HEK293 (cell line): ENCODE results near the gene ERMP1.

ENCODE experiments used
- CTCF ChIA-PET: fragments of 350-600 bp; formaldehyde crosslinking; extraction: SDS; loops from one replicate; lab custom pipeline; 2021; ENCODE audit warnings: antibody characterized with exemption; lab: Yijun Ruan, JAX
- POLR2A ChIA-PET: fragments of 300-600 bp; formaldehyde crosslinking; extraction: SDS; loops from one replicate; lab custom pipeline; 2020; ENCODE audit warnings: antibody characterized with exemption, inconsistent platforms; lab: Yijun Ruan, JAX
- H3K27ac ChIP-seq: fragments of 200-500 bp; sonication (Bioruptor generic); 2 replicates; pipeline ENCODE4 v1.5.1; 2014; ENCODE audit warnings: low read depth, low read length, control low read depth, inconsistent platforms; ENCODE audit errors: extremely low read depth
- H3K36me3 ChIP-seq, 2 experiments: fragments of 200-500 bp in 1 of 2; sonication (Bioruptor generic) in 1 of 2; 1 replicate in 1 of 2; 2 replicates in 1 of 2; pipeline ENCODE4 v1.5.1; 2014 to 2017; ENCODE audit warnings: inconsistent platforms in 2 of 2, low read length in 2 of 2; ENCODE audit not compliant: control insufficient read depth in 2 of 2, insufficient read depth in 1 of 2
- H3K4me1 ChIP-seq: fragments of 200-500 bp; sonication (Bioruptor generic); 2 replicates; pipeline ENCODE4 v1.5.1; 2014; ENCODE audit warnings: mild to moderate bottlenecking, low read length, inconsistent platforms; ENCODE audit not compliant: control insufficient read depth, insufficient read depth
- H3K4me3 ChIP-seq: 2 replicates; pipeline ENCODE4 v1.5.1; 2011; ENCODE audit warnings: low read depth, mild to moderate bottlenecking, control low read depth, low read length, moderate library complexity
- H3K9me3 ChIP-seq: fragments of 200-500 bp; sonication (Bioruptor generic); 2 replicates; pipeline ENCODE4 v1.5.1; 2014; ENCODE audit warnings: low read depth, low read length, inconsistent platforms; ENCODE audit not compliant: control insufficient read depth, insufficient read depth
- GFI1B ChIP-seq: fragments of 450-650 bp; formaldehyde crosslinking; IDR thresholded peaks from 2 replicates; pipeline ENCODE4 v1.5.1; 2016; ENCODE audit warnings: missing biosample characterization, missing genetic modification characterization
- KLF8 ChIP-seq: fragments of 450-650 bp; formaldehyde crosslinking; IDR thresholded peaks from 2 replicates; pipeline ENCODE4 v1.5.1; 2016; ENCODE audit warnings: missing biosample characterization, missing genetic modification characterization
- KLF9 ChIP-seq: fragments of 450-650 bp; formaldehyde crosslinking; IDR thresholded peaks from 2 replicates; pipeline ENCODE4 v1.5.1; 2016; ENCODE audit warnings: missing biosample characterization, missing genetic modification characterization, low read depth
- SP7 ChIP-seq: fragments of 450-650 bp; formaldehyde crosslinking; IDR thresholded peaks from 2 replicates; pipeline ENCODE4 v1.5.1; 2016; ENCODE audit warnings: missing biosample characterization, missing genetic modification characterization
- ZFHX2 ChIP-seq: fragments of 450-650 bp; formaldehyde crosslinking; conservative IDR thresholded peaks from 2 replicates; pipeline ENCODE4 v1.5.1; 2016; ENCODE audit warnings: missing biosample characterization, missing genetic modification characterization
- ZNF169 ChIP-seq: fragments of 450-650 bp; formaldehyde crosslinking; IDR thresholded peaks from 2 replicates; pipeline ENCODE4 v1.5.1; 2016; ENCODE audit warnings: missing biosample characterization, missing genetic modification characterization
- ZNF184 ChIP-seq: fragments of 450-650 bp; IDR thresholded peaks from 2 replicates; pipeline ENCODE4 v1.5.1; 2018; ENCODE audit warnings: missing biosample characterization, mild to moderate bottlenecking, missing genetic modification characterization
- ZNF2 ChIP-seq: fragments of 450-650 bp; formaldehyde crosslinking; IDR thresholded peaks from 2 replicates; pipeline ENCODE4 v1.5.1; 2016; ENCODE audit warnings: missing biosample characterization, missing genetic modification characterization
- ZNF629 ChIP-seq: fragments of 450-650 bp; formaldehyde crosslinking; IDR thresholded peaks from 2 replicates; pipeline ENCODE4 v1.5.1; 2017; ENCODE audit warnings: missing biosample characterization, missing genetic modification characterization
- ZNF701 ChIP-seq: fragments of 450-650 bp; formaldehyde crosslinking; IDR thresholded peaks from 2 replicates; pipeline ENCODE4 v1.5.1; 2016; ENCODE audit warnings: missing biosample characterization, missing genetic modification characterization
- ZNF777 ChIP-seq: fragments of 450-650 bp; formaldehyde crosslinking; IDR thresholded peaks from 2 replicates; pipeline ENCODE4 v1.5.1; 2017; ENCODE audit warnings: missing biosample characterization, missing genetic modification characterization, borderline replicate concordance
- ZSCAN30 ChIP-seq: fragments of 450-650 bp; IDR thresholded peaks from 2 replicates; pipeline ENCODE4 v1.5.1; 2018; ENCODE audit warnings: missing biosample characterization, mild to moderate bottlenecking, missing genetic modification characterization, moderate library complexity
- TF ChIP-seq, protein P1 (sequence below): fragments of 450-650 bp; formaldehyde crosslinking; IDR thresholded peaks from 2 replicates; pipeline ENCODE4 v1.5.1; 2016; ENCODE audit warnings: missing biosample characterization, missing genetic modification characterization, borderline replicate concordance
- TF ChIP-seq, protein P2 (sequence below): sonication (generic); formaldehyde crosslinking; IDR thresholded peaks from 2 replicates; pipeline ENCODE4 v1.8.1; 2022; ENCODE audit warnings: mild to moderate bottlenecking, moderate library complexity, missing genetic modification reagents
- TF ChIP-seq, protein P3 (sequence below): fragments of 450-650 bp; formaldehyde crosslinking; optimal IDR thresholded peaks from 2 replicates; pipeline ENCODE3; 2016; ENCODE audit warnings: missing biosample characterization, mild to moderate bottlenecking, missing genetic modification characterization
- TF ChIP-seq, protein P4 (sequence below): fragments of 450-650 bp; formaldehyde crosslinking; IDR thresholded peaks from 2 replicates; pipeline ENCODE4 v1.5.0; 2017; ENCODE audit warnings: missing biosample characterization, missing genetic modification characterization, borderline replicate concordance
- TF ChIP-seq, protein P5 (sequence below): fragments of 450-650 bp; formaldehyde crosslinking; IDR thresholded peaks from 2 replicates; pipeline ENCODE4 v1.5.1; 2016; ENCODE audit warnings: missing biosample characterization, missing genetic modification characterization, borderline replicate concordance
- TF ChIP-seq, protein P6 (sequence below): fragments of 450-650 bp; formaldehyde crosslinking; IDR thresholded peaks from 2 replicates; pipeline ENCODE4 v1.5.1; 2017; ENCODE audit warnings: missing biosample characterization, missing genetic modification characterization
- TF ChIP-seq, protein P7 (sequence below): fragments of 450-650 bp; formaldehyde crosslinking; IDR thresholded peaks from 2 replicates; pipeline ENCODE4; 2016; ENCODE audit warnings: missing biosample characterization, missing genetic modification characterization
- TF ChIP-seq, protein P8 (sequence below): fragments of 450-650 bp; formaldehyde crosslinking; IDR thresholded peaks from 2 replicates; pipeline ENCODE4 v1.5.1; 2016; ENCODE audit warnings: missing biosample characterization, missing genetic modification characterization

ERMP1 gene

DNA sequence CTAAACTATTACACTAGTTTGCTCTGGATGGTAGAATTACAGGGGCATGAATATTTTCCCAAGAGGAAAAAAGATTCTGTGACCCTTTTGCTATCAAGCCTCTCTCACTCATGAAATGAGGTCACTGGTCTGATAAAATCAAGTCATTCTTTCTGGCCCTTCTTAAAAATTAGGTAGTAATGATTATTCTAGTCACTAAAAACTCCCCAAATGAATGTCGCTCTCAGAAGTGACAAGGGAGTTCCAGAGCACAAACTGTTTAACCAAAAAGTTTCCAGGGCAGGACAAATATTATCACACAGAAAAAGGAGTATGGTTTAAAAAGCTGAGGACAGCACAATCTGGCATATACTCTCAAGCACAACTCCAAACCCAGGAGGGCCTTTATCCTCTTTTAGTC, 12.5 kb downstream of the ERMP1 start:
- Histone ChIP-seq H3K4me1 (no peaks in the 10 kb centered on the region), H3K9me3 (no peaks in the 10 kb centered on the region), H3K4me3 (no peak overlapping the region), H3K27ac (no peak overlapping the region)
- CTCF ChIA-PET, result interaction anchor here (0.6 to 3.5 kb wide), 4 partner anchors 9 to 66 kb away, joined by 3 to 24 read pairs (median 4); partner anchors contain the start of gene ERMP1
- no peak for TF ChIP-seq ZNF777 (tag by site-specific recombination)
- TF ChIP-seq, protein P1, sequence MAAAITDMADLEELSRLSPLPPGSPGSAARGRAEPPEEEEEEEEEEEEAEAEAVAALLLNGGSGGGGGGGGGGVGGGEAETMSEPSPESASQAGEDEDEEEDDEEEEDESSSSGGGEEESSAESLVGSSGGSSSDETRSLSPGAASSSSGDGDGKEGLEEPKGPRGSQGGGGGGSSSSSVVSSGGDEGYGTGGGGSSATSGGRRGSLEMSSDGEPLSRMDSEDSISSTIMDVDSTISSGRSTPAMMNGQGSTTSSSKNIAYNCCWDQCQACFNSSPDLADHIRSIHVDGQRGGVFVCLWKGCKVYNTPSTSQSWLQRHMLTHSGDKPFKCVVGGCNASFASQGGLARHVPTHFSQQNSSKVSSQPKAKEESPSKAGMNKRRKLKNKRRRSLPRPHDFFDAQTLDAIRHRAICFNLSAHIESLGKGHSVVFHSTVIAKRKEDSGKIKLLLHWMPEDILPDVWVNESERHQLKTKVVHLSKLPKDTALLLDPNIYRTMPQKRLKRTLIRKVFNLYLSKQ (tag by site-specific recombination), result no peak
- TF ChIP-seq GFI1B (tag by site-specific recombination), result no peak
- TF ChIP-seq ZNF629 (tag by site-specific recombination), result no peak
- TF ChIP-seq SP7 (tag by site-specific recombination), result no peak
- TF ChIP-seq ZSCAN30 (tag by site-specific recombination), result no peak
- TF ChIP-seq, protein P2, sequence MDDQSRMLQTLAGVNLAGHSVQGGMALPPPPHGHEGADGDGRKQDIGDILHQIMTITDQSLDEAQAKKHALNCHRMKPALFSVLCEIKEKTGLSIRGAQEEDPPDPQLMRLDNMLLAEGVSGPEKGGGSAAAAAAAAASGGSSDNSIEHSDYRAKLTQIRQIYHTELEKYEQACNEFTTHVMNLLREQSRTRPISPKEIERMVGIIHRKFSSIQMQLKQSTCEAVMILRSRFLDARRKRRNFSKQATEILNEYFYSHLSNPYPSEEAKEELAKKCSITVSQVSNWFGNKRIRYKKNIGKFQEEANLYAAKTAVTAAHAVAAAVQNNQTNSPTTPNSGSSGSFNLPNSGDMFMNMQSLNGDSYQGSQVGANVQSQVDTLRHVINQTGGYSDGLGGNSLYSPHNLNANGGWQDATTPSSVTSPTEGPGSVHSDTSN (CRISPR knock-in tag), result no peak
- no peak for TF ChIP-seq KLF8 (tag by site-specific recombination)
- TF ChIP-seq, protein P3, sequence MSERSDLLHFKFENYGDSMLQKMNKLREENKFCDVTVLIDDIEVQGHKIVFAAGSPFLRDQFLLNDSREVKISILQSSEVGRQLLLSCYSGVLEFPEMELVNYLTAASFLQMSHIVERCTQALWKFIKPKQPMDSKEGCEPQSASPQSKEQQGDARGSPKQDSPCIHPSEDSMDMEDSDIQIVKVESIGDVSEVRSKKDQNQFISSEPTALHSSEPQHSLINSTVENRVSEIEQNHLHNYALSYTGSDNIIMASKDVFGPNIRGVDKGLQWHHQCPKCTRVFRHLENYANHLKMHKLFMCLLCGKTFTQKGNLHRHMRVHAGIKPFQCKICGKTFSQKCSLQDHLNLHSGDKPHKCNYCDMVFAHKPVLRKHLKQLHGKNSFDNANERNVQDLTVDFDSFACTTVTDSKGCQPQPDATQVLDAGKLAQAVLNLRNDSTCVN (tag by site-specific recombination), result no peak
- TF ChIP-seq ZNF701 (tag by site-specific recombination), result no peak
- TF ChIP-seq, protein P4, sequence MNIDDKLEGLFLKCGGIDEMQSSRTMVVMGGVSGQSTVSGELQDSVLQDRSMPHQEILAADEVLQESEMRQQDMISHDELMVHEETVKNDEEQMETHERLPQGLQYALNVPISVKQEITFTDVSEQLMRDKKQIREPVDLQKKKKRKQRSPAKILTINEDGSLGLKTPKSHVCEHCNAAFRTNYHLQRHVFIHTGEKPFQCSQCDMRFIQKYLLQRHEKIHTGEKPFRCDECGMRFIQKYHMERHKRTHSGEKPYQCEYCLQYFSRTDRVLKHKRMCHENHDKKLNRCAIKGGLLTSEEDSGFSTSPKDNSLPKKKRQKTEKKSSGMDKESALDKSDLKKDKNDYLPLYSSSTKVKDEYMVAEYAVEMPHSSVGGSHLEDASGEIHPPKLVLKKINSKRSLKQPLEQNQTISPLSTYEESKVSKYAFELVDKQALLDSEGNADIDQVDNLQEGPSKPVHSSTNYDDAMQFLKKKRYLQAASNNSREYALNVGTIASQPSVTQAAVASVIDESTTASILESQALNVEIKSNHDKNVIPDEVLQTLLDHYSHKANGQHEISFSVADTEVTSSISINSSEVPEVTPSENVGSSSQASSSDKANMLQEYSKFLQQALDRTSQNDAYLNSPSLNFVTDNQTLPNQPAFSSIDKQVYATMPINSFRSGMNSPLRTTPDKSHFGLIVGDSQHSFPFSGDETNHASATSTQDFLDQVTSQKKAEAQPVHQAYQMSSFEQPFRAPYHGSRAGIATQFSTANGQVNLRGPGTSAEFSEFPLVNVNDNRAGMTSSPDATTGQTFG (tag by site-specific recombination), result no peak
- TF ChIP-seq, protein P5, sequence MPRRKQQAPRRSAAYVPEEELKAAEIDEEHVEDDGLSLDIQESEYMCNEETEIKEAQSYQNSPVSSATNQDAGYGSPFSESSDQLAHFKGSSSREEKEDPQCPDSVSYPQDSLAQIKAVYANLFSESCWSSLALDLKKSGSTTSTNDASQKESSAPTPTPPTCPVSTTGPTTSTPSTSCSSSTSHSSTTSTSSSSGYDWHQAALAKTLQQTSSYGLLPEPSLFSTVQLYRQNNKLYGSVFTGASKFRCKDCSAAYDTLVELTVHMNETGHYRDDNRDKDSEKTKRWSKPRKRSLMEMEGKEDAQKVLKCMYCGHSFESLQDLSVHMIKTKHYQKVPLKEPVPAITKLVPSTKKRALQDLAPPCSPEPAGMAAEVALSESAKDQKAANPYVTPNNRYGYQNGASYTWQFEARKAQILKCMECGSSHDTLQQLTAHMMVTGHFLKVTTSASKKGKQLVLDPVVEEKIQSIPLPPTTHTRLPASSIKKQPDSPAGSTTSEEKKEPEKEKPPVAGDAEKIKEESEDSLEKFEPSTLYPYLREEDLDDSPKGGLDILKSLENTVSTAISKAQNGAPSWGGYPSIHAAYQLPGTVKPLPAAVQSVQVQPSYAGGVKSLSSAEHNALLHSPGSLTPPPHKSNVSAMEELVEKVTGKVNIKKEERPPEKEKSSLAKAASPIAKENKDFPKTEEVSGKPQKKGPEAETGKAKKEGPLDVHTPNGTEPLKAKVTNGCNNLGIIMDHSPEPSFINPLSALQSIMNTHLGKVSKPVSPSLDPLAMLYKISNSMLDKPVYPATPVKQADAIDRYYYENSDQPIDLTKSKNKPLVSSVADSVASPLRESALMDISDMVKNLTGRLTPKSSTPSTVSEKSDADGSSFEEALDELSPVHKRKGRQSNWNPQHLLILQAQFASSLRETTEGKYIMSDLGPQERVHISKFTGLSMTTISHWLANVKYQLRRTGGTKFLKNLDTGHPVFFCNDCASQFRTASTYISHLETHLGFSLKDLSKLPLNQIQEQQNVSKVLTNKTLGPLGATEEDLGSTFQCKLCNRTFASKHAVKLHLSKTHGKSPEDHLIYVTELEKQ, result no peak
- TF ChIP-seq ZNF169 (tag by site-specific recombination), result no peak
- no peak for TF ChIP-seq KLF9
- no peak for TF ChIP-seq ZNF184 (tag by site-specific recombination)
- TF ChIP-seq, all 188 proteins: peak for 0
- POLR2A ChIA-PET, result no interaction called here
- peaks cover 5 to 39% of the 10 kb centered on the region in 2 experiments; a peak in 2 of 3 replicates for H3K36me3 ChIP-seq

DNA sequence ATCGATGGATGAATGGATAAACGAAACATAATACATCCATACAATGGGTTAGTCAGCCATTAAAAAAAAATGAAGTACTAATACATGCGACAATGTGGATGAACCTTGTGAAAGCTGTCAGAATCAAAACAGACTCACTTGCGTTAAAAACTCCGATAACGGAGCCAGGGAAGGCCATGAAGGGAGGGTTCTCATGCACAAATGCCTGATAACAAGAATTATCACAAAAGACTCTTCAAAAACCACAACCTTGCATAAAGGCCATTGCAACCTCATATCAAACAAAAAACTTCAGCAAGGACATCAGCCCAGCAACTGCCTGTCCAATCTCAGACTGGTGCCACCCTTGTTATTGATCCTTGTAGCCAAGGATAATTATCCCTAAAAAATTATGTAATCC, 13.7 kb downstream of the ERMP1 start:
- Histone ChIP-seq H3K4me3 (no peak overlapping the region), H3K36me3 (peaks cover 9 to 31% of the 10 kb centered on the region in 2 experiments; a peak in 2 of 3 replicates), H3K4me1 (no peaks in the 10 kb centered on the region), H3K27ac (no peak overlapping the region), H3K9me3 (no peaks in the 10 kb centered on the region)
- ChIA-PET POLR2A (no interaction called here), CTCF (interaction anchor here (2.5 to 3.5 kb wide), 2 partner anchors 13 to 67 kb away, joined by 8 to 24 read pairs; partner anchors contain the start of gene ERMP1)
- TF ChIP-seq, protein P6, sequence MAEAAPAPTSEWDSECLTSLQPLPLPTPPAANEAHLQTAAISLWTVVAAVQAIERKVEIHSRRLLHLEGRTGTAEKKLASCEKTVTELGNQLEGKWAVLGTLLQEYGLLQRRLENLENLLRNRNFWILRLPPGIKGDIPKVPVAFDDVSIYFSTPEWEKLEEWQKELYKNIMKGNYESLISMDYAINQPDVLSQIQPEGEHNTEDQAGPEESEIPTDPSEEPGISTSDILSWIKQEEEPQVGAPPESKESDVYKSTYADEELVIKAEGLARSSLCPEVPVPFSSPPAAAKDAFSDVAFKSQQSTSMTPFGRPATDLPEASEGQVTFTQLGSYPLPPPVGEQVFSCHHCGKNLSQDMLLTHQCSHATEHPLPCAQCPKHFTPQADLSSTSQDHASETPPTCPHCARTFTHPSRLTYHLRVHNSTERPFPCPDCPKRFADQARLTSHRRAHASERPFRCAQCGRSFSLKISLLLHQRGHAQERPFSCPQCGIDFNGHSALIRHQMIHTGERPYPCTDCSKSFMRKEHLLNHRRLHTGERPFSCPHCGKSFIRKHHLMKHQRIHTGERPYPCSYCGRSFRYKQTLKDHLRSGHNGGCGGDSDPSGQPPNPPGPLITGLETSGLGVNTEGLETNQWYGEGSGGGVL (tag by site-specific recombination), result no peak
- TF ChIP-seq, protein P7, sequence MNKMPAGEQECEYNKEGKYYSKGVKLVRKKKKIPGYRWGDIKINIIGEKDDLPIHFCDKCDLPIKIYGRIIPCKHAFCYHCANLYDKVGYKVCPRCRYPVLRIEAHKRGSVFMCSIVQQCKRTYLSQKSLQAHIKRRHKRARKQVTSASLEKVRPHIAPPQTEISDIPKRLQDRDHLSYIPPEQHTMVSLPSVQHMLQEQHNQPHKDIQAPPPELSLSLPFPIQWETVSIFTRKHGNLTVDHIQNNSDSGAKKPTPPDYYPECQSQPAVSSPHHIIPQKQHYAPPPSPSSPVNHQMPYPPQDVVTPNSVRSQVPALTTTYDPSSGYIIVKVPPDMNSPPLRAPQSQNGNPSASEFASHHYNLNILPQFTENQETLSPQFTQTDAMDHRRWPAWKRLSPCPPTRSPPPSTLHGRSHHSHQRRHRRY (tag by site-specific recombination), result no peak
- TF ChIP-seq, protein P8, sequence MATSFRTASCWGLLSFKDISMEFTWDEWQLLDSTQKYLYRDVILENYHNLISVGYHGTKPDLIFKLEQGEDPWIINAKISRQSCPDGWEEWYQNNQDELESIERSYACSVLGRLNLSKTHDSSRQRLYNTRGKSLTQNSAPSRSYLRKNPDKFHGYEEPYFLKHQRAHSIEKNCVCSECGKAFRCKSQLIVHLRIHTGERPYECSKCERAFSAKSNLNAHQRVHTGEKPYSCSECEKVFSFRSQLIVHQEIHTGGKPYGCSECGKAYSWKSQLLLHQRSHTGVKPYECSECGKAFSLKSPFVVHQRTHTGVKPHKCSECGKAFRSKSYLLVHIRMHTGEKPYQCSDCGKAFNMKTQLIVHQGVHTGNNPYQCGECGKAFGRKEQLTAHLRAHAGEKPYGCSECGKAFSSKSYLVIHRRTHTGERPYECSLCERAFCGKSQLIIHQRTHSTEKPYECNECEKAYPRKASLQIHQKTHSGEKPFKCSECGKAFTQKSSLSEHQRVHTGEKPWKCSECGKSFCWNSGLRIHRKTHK (tag by site-specific recombination), result no peak
- TF ChIP-seq ZNF2 (tag by site-specific recombination) (no peak), KLF9 (no peak), ZFHX2 (tag by site-specific recombination) (no peak)
